Brain microvascular endothelial cell (primary cell): ENCODE results near the gene CAPN2.
A peak's percentile ranks its signal among the peaks of the same experiment; 100 is the strongest.

ENCODE experiments used
- DNase-seq: peaks from one replicate; pipeline ENCODE4 v3.0.0-alpha.2; 2020
- H3K27ac ChIP-seq: fragments of 250-450 bp; sonication (Bioruptor Pico); 2 replicates; pipeline ENCODE4 v1.5.1; 2020; ENCODE audit warnings: mild to moderate bottlenecking, moderate library complexity
- H3K27me3 ChIP-seq: fragments of 250-450 bp; sonication (Bioruptor Pico); replicated peaks from 2 replicates; pipeline ENCODE4 v1.5.1; 2020; ENCODE audit warnings: mild to moderate bottlenecking
- H3K36me3 ChIP-seq: fragments of 250-450 bp; sonication (Bioruptor Pico); replicated peaks from 2 replicates; pipeline ENCODE4 v1.5.1; 2020; ENCODE audit warnings: mild to moderate bottlenecking
- H3K4me3 ChIP-seq: 2 replicates; pipeline ENCODE4 v1.5.1; 2011; ENCODE audit warnings: low read depth, mild to moderate bottlenecking, control low read depth, low read length, moderate library complexity
- CTCF ChIP-seq: IDR thresholded peaks from 2 replicates; pipeline ENCODE4 v1.5.1; 2011; ENCODE audit warnings: low read depth, mild to moderate bottlenecking, moderate library complexity, low read length, control low read depth, inconsistent platforms; ENCODE audit errors: missing control alignments
- in situ Hi-C: cut with HindIII; loops from 2 replicates; pipeline ENCODE4 v1.10.0; 2017; ENCODE audit warnings: low sequenced_read_pairs, low pct_ligation_motif_present

The CAPN2 gene

GRCh38 chr1:223748773-223749733 is 36.7 kb downstream of the CAPN2 start:
- peak; percentile 69 for TF ChIP-seq CTCF
- peak overlapping the region; percentile 33 for H3K27ac ChIP-seq
- no peak for DNase-seq
- peaks cover 94% of the 10 kb centered on the region for H3K36me3 ChIP-seq
- H3K27me3 ChIP-seq: no peaks in the 10 kb centered on the region
- in situ Hi-C loops: no loop called here
- H3K4me3 ChIP-seq: peak overlapping the region; percentile 47

- no peak overlapping the region for H3K27ac ChIP-seq
- peaks cover 95% of the 10 kb centered on the region for H3K36me3 ChIP-seq
- no peak overlapping the region for H3K4me3 ChIP-seq
- TF ChIP-seq CTCF: no peak
- in situ Hi-C loops: no loop called here
- no peaks in the 10 kb centered on the region for H3K27me3 ChIP-seq
- DNase-seq: no peak
These were observed 38.6 kb downstream of the CAPN2 start for GRCh38 chr1:223750730-223751570.

GRCh38 chr1:223751696-223752095 is 39.4 kb downstream of the CAPN2 start:
- peaks cover 97% of the 10 kb centered on the region for H3K36me3 ChIP-seq
- no peak overlapping the region for H3K27ac ChIP-seq
- DNase-seq: no peak
- H3K4me3 ChIP-seq: no peak overlapping the region
- TF ChIP-seq CTCF: no peak
- in situ Hi-C loops: no loop called here
- no peaks in the 10 kb centered on the region for H3K27me3 ChIP-seq

GRCh38 chr1:223752721-223753515 is 40.6 kb downstream of the CAPN2 start:
- no peak overlapping the region for H3K4me3 ChIP-seq
- no peak for TF ChIP-seq CTCF
- in situ Hi-C loops: no loop called here

GRCh38 chr1:223754681-223755431 is 42.5 kb downstream of the CAPN2 start:
- no peak for TF ChIP-seq CTCF
- no peak overlapping the region for H3K4me3 ChIP-seq
- H3K27ac ChIP-seq: no peak overlapping the region
- H3K27me3 ChIP-seq: no peaks in the 10 kb centered on the region
- H3K36me3 ChIP-seq: peaks cover 99% of the 10 kb centered on the region
- in situ Hi-C loops: no loop called here
- no peak for DNase-seq

More at GRCh38 chr1:223752721-223753515, 40.6 kb downstream of the CAPN2 start:
- H3K27ac ChIP-seq: no peak overlapping the region
- peaks cover 95% of the 10 kb centered on the region for H3K36me3 ChIP-seq
- no peak for DNase-seq
- H3K27me3 ChIP-seq: no peaks in the 10 kb centered on the region
